DMS53 treated with DMSO at 0.1 percent for 48 hours (cell line): ENCODE data around the gene LARP1B.
"Not testable (repeated sequence)": the region's sequence is repeated elsewhere in the genome, so short reads cannot be mapped to it uniquely, and the experiment has no call there.

ENCODE experiments used
- DNase-seq: peaks from one replicate; lab custom pipeline; 2025; ENCODE audit not compliant: unreplicated experiment; lab: John Stamatoyannopoulos, UW

LARP1B gene

GRCh38 chr4:128060699-128061565, at the start of gene LARP1B:
LARP1B (plus strand) TSS chr4:128061312; CDS start chr4:128074952, 13,640 bp downstream.
- peak; percentile 84 for DNase-seq

DNA sequence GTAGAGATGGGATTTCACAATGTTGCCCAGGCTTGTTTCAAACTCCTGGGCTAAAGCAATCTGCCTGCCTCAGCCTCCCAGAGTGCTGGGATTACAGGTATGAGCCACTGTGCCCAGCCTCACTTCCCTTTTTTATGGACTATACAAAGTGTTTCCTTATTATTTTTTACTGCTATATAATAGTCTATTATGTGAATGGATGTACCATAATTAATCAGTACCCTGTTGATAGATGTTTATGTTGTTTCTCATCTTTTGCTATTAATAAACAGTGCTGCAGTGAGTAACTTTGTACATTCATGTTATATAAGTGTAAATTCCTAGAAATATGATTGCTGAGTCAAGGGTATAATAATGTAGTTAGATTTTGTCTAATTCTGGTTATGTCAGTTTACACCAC, 35.8 kb upstream of the LARP1B start:
- no peak for DNase-seq

- no peak for DNase-seq
These were observed 31.2 kb upstream of the LARP1B start for GRCh38 chr4:128029907-128030306.

DNA sequence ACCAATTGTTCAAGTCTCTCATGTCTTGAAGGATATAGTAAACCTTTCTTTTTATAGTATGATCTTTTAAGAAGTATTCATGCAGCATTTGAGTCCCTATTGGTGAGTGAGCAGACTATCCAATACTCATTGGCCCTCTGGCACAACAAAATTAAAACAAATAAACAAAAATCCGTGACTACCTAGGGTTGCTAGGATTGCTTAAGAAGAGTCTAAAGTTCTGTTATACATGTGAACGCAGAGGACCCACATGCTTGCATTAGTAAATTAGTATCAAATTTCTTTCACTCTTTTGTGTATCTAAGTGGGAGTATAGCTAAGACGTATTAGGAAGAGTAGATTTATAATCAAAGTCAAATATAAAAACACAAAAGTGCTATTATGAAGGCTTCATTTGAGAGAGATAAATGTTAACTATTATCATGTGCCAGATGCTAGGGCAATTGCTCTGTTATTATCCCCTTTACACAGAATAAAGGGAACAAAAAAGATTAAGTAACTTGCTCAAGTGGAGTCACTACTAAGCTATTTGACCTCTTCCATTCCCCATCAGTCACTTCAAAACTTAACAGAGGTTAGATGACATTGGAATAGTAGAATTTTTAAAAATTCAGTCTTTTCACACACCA, 29.2 kb upstream of the LARP1B start:
- DNase-seq, result no peak

- DNase-seq, result no peak
These were observed 21.5 kb upstream of the LARP1B start for GRCh38 chr4:128039568-128039967.

DNA sequence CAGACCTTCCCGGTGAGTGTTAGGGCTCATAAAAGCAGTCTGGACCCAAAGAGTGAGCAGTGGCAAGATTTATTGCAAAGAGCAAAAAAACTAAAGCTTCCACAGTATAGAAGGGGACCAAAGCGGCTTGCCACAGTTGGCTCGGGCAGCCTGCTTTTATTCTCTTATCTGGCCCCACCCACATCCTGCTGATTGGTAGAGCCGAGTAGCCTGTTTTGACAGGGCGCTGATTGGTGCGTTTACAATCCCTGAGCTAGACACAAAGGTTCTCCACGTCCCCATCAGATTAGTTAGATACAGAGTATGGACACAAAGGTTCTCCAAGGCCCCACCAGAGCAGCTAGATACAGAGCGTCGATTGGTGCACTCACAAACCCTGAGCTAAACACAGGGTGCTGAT, 14.1 kb upstream of the LARP1B start:
- not testable (repeated sequence) for DNase-seq

DNA sequence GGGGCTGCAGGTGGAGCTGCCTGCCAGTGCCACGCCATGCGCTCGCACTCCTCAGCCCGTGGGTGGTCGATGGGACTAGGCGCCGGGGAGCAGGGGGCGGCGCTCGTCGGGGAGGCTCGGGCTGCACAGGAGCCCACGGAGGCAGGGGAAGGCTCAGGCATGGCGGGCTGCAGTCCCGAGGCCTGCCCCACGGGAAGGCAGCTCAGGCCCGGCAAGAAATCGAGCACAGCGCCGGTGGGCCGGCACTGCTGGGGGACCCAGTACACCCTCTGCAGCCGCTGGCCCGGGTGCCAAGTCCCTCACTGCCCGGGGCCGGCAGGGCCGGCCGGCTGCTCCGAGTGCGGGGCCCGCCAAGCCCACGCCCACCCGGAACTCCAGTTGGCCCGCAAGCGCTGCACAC, 13.6 kb upstream of the LARP1B start:
- DNase-seq, result not testable (repeated sequence)

GRCh38 chr4:128051229-128051628, 9.9 kb upstream of the LARP1B start:
- not testable (repeated sequence) for DNase-seq

DNA sequence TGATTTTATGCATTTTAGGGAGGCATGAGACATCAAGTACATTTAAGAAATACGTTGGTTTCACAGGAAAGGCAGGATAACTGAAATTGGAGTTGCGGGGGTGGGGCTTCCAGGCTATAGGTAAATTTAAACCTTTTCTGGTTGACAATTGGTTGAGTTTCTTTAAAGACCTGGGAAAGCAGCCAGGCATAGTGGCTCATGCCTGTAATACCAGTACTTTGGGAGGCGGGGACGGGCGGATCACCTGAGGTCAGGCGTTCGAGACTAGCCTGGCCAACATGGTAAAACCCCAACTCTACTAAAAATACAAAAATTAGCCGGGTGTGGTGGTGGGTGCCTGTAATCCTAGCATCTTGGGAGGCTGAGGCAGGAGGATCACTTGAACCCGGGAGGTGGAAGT, 6.2 kb upstream of the LARP1B start:
- DNase-seq, result not testable (repeated sequence)

DNA sequence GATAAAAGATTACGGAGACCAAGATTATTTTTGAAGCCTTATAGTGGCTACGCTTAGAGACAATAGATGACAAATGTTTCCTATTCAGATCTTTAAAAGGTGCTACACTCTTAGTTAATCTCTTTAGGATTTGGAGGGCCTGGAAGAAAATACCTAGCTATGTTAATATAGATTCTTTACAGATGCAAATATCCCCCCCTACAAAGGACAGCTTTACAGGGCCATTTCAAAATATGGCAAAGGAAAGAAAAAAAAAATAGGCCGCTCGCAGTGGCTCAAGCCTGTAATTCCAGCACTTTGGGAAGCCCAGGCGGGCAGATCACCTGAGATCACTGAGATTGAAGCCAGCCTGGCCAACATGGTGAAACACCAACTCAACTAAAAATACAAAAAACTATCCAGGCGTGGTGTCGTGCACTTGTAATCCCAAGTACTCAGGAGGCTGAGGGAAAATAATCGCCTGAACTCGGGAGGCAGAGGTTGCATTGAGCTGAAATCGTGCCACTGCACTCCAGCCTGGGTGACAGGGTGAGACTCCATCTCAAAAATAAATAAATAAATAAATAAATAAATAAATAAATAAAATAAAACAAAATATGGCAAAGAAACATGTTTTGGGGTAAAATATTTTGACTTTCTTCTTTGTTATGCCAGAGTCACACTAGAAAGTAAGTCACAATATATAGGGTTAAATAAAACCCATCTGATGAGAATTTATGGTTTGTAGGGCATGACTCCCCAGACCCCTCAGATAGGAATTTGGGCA, 5.5 kb upstream of the LARP1B start:
- DNase-seq, result not testable (repeated sequence)

DNA sequence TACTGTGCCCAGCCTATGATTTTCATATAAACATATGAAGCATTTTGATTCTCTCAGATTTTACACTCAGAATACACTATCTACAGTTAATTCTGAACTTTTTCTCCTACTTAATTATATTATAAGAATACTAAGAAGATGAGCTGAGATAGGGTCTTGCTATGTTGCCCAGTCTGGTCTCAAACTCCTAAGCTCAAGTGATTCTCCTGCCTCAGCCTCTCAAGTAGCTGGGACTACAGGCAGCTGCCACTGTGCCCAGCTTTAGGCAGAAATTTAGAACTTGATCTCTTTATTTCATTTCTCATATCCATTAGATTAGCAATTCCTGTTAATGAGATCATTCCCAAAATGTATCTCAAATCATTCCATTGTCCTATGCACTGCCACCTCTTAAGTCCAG, 4.7 kb upstream of the LARP1B start:
- no peak for DNase-seq

- DNase-seq, result no peak
These were observed 902 bp upstream of the LARP1B start for GRCh38 chr4:128060121-128060698.

- DNase-seq, result peak; percentile 41
These were observed 739 bp downstream of the LARP1B start for GRCh38 chr4:128061566-128062536.

GRCh38 chr4:128066453-128066820, 5.3 kb downstream of the LARP1B start:
- not testable (repeated sequence) for DNase-seq

DNA sequence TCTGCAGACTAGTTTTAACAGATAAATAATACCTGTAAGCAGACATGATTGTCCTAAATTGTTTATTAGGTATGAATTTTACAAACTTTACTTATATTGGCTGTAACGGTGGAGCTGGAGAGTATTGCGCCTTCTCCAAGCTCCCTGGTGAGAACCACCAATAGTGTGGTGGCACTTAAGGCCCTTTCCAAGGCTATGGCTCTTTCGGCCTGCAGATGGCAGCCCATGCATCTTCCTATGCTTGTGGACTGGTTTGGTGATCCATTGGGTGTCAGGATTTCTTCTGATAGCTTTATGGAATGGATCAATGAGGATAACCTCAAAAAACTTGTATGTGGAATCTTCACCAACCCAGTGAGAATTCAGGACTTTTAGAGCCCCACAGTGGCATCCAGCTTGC, 7.8 kb downstream of the LARP1B start:
- DNase-seq, result no peak

DNA sequence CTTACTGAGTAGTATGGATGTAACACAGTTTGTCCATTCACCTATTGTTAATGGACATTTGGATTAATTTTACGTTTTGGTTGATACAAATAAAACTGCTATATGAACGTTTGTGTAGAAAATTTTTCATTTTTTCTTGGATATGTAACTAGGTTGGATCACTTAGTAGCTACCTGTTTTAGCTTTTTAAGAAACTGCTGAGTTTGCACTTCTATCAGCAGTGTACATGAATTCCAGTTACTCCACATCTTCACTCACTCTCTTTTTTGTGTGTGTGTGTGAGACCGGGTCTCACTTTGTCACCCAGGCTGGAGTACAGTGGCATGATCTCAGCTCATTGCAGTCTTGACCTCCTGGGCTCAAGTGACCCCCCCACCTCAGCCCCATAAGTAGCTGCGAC, 15.4 kb downstream of the LARP1B start:
- no peak for DNase-seq

DNA sequence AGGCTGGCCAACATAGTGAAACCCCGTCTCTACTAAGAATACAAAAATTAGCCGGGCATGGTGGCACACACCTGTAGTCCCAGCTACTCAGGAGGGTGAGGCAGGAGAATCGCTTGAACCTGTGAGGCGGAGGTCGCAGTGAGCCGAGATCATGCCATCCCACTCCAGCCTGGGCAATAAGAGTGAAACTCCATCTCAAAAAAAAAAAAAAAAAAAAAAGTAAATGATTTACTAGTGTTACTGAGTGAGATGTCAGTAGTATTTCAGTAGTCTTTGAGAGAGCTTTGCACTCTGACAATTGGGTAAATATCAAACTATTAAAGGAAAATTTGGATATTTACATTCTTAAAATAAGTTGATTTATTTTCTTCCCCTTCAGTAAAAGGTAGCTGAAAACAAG, 34.2 kb downstream of the LARP1B start:
- not testable (repeated sequence) for DNase-seq

DNA sequence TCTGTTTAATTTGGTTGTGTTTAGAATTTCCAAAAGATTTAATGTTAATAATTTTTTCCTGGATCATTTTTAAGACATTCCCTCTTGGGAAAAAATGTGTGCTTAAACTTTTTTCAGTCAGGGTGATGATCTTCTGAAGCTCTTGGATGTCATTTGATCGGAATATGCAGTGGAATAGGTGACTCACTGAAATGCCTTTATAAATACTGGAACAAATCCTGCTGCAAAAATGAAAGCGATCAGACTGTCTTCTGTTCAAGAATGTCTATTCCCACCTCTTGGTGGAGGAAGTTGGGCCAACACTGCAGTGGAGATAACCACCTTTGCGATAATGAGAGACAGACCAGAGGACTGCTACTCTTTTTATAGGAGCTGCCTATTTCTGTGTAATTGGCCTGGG, 46.7 kb downstream of the LARP1B start:
- no peak for DNase-seq

GRCh38 chr4:128123036-128123435, 61.9 kb downstream of the LARP1B start:
- no peak for DNase-seq

DNA sequence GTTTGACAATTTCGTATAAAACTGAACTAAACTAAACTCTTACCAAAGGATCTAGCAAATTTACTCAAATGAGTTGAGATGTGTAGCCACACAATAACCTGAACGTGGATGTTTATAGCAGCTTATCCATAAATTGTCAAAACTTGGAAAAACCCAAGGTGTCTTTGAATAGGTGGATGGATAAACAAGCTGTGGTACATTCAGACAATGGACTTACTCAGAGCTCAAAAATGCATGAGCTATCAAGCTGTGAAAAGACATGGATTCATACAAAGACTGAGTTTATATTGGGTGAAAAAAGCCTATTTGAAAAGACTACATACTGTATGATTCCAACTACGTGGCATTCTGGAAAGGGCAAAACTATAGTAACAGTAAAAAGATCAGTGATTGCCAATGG, 69.5 kb downstream of the LARP1B start:
- no peak for DNase-seq
